ENCODE results near the gene PSTPIP2. TPM values are rescaled to one million over a fixed set of nuclear protein-coding genes. Genes with fewer than 3 reads are reported as not detected.
"Not testable (repeated sequence)": the region's sequence is repeated elsewhere in the genome, so short reads cannot be mapped to it uniquely, and the experiment has no call there.

PSTPIP2 gene
- 2.7 and 3.0 TPM in 2 replicates for total RNA-seq (2014; rRNA removed; shearing (Covaris generic))
- 0.78 and 0.95 TPM in 2 replicates for polyA plus RNA-seq (2014; cell fraction: nucleus; rRNA removed)

- DNase-seq (ENCODE audit: extremely low read depth, low read depth), result peak; percentile 22
Observed at GRCh38 chr18:46071653-46072375, at the start of gene PSTPIP2. Gene PSTPIP2, minus strand, starts transcription at chr18:46072260. Its CDS starts 72 bp downstream, at chr18:46072188.

DNA sequence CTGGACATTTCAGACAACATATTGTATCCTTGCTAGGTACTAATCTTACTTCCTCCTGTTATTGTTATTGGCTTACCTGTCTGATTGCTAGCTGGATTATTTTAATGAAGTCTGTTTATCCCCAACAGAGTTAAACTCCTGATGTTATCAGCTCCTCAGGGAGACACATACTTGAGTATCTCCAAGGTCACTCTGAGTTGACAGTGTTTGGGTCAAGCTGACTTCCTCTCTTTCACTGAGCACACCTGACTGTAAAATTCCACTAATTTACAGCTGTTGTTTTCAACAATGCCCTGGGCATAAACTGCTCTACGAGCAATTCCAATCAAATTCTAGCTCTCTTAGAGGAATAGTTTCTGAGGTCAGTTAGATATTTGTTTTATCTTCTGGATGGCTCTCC, 41.7 kb upstream of the PSTPIP2 start:
- no peak for DNase-seq (ENCODE audit: extremely low read depth, low read depth)

DNA sequence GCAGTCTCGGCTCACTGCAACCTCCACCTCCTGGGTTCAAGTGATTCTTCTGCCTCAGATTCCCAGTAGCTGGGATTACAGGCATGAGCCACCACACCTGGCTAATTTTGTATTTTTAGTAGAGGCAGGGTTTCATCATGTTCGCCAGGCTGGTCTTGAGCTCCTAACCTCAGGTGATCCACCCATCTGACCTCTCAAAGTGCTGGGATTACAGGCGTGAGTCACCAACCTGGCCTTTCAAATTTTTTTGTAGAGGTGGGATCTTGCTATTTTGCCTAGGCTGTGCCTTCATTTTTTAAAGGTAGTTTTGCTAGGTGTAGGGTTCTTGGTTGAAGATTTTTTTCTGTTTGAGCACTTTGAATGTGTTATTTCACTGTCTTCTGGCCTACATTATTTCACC, 38.3 kb upstream of the PSTPIP2 start:
- no peak for DNase-seq (ENCODE audit: extremely low read depth, low read depth)

DNA sequence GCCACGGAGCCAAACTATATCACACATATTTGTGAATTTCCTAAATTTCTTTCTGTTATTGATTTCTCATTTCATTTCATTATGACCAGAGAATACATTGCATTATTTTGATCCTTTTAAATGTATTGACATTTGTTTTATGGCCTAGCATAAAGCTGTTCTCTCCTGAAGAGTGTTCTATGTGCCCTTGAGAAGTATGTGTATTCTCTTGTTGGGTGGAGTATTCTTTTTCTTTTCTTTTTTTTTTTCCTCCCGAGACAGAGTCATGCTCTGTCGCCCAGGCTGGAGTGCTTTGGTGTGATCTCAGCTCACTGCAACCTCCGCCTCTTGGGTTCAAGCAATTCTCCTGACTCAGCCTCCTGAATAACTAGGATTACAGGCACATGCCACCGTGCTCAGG, 37.3 kb upstream of the PSTPIP2 start:
- DNase-seq (ENCODE audit: extremely low read depth, low read depth), result no peak

DNA sequence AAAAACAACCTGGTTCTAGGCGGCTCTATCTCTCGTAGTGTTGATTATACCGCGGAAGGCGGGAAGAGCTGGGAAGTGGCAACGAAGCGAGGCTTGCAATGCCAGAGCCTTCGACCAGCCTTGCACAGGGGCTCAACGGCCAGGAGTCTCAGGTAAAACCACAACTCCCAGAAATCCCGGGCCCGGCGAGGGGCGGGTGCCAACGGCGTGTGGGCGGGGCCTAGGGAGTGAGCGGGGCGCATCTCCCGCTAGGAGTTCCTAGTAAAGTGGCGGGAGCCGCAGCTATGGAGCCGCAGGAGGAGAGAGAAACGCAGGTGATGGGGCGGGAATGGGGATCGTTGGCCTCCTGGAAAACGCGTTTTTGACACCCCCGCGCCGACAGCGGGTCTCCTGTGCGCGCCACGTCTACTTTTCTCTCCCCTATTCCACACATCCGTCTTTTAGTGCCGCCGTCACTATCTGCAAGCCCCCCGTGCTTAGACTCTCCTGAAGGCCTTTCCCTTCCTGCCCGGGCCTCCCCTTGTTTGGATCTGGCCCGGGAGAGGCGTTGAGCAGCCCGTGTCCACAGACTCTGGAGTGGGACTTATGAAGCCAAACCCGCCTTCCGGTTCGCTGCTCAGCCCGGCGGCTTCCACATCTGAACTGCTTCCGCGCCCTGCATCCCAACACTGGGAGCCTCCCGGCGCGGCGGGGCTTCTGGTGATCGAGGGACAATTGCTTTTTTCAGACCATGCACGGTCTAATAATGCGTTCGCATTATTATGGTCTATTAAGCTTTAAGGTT, 32.3 kb upstream of the PSTPIP2 start, which contains the start of gene HAUS1:
TSS of gene HAUS1 (plus strand) at position 258 of the 784 bp plus-strand sequence. CDS start at position 285, 27 bp downstream.
- DNase-seq (ENCODE audit: extremely low read depth, low read depth), result peak; percentile 74

DNA sequence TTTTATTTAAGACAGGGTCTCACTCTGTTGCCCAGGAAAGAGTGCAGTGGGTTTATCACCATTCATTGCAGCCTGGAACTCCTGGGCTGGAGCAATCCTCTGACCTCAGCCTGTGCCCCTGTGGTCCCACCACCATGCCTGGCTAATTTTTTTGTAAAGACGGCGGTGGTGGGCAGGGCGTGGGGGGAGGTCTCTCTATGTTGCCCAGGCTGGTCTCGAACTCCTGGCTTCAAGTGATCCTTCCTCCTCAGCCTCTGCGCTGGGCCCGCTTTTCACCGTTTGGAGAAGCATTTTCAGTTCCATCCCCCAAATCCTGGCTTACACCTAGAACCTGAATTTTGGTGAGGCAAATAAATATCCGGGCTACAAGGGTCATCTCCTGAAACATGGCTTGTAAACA, 27.4 kb upstream of the PSTPIP2 start:
- no peak for DNase-seq (ENCODE audit: extremely low read depth, low read depth)

- no peak for DNase-seq (ENCODE audit: extremely low read depth, low read depth)
Observed at GRCh38 chr18:46098616-46098933, 26.5 kb upstream of the PSTPIP2 start.

GRCh38 chr18:46097801-46098615, 25.9 kb upstream of the PSTPIP2 start, which contains the start of gene ATP5F1A:
Gene ATP5F1A, minus strand, starts transcription at chr18:46098296. Its CDS starts 65 bp downstream, at chr18:46098231.
- peak; percentile 54 for DNase-seq (ENCODE audit: extremely low read depth, low read depth)

DNA sequence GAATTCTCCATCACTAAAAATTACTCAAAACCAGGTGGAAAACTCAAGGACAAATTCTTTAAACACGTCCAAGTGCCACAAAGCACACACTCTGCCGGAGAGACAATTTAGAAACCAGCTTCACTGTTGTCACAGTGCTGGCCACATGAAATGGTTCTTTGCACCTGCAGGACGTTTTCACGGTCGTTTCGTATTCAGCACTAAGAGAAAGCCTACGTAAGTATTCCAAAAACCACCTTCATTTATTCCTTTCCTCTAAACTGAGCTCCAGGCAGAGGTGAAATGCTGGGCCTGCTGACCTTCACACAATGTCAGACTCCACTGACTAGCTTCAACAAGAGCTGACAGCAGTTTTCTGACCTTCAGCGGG, 25.4 kb upstream of the PSTPIP2 start:
- no peak for DNase-seq (ENCODE audit: extremely low read depth, low read depth)

GRCh38 chr18:46096651-46097300, 24.7 kb upstream of the PSTPIP2 start:
- DNase-seq (ENCODE audit: extremely low read depth, low read depth), result no peak

DNA sequence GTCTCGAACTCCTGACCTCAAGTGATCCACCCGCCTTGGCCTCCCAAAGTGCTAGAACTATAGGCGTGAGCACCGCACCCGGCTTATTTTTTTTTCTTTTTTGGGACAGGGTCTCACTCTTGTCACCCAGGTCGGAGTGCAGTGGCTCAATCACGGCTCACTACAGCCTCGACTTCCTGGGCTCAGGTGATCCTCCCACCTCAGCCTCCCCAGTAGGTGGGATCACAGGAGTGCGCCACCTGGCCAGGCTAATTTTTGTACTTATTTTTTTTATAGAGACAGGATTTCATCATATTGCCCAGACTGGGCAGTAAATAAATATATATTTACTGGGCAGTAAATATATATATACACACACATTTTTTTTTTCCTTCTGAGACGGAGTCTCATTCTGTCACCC, 23.5 kb upstream of the PSTPIP2 start:
- no peak for DNase-seq (ENCODE audit: extremely low read depth, low read depth)

DNA sequence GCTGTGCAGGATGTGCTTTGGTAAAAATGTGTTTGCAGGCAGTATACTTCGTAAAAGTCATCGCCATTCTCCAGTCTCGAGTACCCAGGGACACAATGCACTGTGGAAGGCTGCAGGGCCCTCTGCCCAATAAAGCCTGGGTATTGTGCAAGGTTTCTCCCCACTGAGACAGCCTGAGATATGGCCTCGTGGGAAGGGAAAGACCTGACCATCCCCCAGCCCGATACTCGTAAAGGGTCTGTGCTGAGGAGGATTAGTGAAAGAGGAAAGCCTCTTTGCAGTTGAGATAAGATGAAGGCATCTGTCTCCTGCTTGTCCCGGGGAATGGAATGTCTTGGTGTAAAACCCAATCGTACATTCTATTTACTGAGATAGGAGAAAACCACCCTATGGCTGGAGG, 16.4 kb upstream of the PSTPIP2 start:
- not testable (repeated sequence) for DNase-seq (ENCODE audit: extremely low read depth, low read depth)

DNA sequence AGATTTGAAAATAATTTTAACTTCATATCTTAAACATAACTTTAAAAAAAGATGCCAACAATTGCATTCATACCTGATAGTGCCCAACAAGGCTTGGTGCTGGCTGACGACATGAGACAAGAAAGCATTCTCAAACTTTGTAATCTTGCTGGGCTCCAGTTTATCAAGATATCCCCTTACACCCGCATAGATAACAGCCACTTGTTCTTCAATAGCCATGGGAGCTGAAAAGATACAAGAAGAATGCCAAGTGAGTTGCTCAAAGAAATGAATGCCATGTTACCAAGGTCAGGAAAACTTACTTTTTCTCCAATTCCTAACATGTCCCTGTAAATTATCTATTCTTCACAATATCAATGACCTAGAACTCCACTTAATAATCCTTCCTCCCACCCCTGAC, 12.4 kb upstream of the PSTPIP2 start:
- no peak for DNase-seq (ENCODE audit: extremely low read depth, low read depth)

DNA sequence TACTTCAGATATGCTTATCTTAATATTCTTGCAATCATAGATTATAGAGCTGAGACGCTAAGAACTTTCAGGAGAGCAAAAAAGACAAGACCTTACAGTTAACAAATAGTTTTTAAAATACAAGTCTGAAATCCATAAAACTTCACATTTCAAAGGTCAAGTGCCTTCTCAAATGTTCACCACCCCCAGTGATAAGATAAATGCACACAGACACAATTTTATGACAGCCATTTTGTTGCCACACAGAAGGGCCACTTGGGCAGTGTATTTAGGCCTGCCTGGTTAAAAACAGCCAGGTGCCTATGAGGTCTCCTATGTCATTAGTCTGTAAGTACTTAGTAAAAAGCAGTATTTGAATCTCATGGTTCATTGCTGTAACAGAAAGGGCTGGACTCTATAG, 8.1 kb upstream of the PSTPIP2 start:
- no peak for DNase-seq (ENCODE audit: extremely low read depth, low read depth)

DNA sequence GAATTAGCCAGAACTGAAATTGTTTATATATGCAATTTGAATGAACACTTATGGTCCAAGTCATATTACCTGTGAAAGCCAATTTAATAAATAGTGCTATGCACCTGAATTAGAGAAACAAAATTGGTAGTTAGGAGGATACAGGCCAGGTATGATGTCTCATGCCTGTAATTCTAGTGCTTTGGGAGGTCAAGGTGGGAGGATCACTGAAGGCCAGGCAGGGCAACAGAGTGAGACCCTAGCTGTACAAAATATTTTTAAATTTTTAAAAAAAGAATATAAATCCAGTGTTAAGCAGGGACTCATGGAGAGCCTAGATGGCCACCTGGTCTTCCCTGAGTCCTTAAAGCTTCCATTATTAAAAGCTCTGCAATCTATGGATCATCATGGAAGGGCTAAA, 7.3 kb upstream of the PSTPIP2 start:
- DNase-seq (ENCODE audit: extremely low read depth, low read depth), result no peak

GRCh38 chr18:46073474-46074331, 1.6 kb upstream of the PSTPIP2 start:
- peak; percentile 59 for DNase-seq (ENCODE audit: extremely low read depth, low read depth)

DNA sequence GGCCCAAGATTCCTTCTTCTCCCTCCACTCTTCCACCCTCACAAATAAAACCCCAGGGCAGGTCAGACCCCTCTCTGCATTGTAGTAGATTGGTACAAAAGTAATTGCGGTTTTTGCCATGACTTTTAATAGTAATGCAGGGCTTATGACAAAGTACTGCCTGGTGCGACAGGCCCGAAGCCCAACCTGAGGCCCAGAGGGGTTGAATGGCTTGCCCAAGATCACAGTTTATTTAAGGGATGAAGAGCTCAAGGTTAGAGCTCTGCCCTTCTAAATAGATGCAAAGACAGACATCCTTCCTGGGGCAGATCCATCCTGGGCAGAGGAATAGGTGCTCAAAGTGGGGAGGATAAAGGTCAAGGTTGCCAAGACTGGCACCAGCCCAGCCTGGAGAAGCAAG, 899 bp upstream of the PSTPIP2 start:
- no peak for DNase-seq (ENCODE audit: extremely low read depth, low read depth)

- DNase-seq (ENCODE audit: extremely low read depth, low read depth), result no peak
Observed at GRCh38 chr18:46072376-46072867, 362 bp upstream of the PSTPIP2 start.
